HG02970 (cell line): ENCODE results near the gene KRT80.
"Not testable (repeated sequence)": the region's sequence is repeated elsewhere in the genome, so short reads cannot be mapped to it uniquely, and the experiment has no call there.

Experiments used
- ATAC-seq: cut with Tn5 transposase; IDR thresholded peaks from one replicate; pipeline ENCODE4 v1.9.1; 2021; ENCODE audit warnings: mild to moderate bottlenecking, moderate library complexity, moderate number of reproducible peaks; ENCODE audit not compliant: unreplicated experiment, low FRiP score

KRT80 gene

GRCh38 chr12:52191841-52192791 lies at the start of gene KRT80:
Gene KRT80, minus strand, starts transcription at chr12:52192014. Its CDS starts 112 bp downstream, at chr12:52191902.
- ATAC-seq: no peak

- ATAC-seq: no peak
Observed at GRCh38 chr12:52241205-52241842, 49.5 kb upstream of the KRT80 start.

GRCh38 chr12:52240247-52240646 lies 48.4 kb upstream of the KRT80 start:
- ATAC-seq: not testable (repeated sequence)

GRCh38 chr12:52239767-52240166 lies 48.0 kb upstream of the KRT80 start:
- no peak for ATAC-seq

- no peak for ATAC-seq
Observed at GRCh38 chr12:52238916-52239646, 47.3 kb upstream of the KRT80 start.

- no peak for ATAC-seq
Observed at GRCh38 chr12:52238207-52238840, 46.5 kb upstream of the KRT80 start.

GRCh38 chr12:52236386-52237050 lies 44.7 kb upstream of the KRT80 start:
- ATAC-seq: no peak

GRCh38 chr12:52235822-52236361 lies 44.1 kb upstream of the KRT80 start:
- ATAC-seq: no peak

- ATAC-seq: no peak
Observed at GRCh38 chr12:52235001-52235764, 43.4 kb upstream of the KRT80 start.

GRCh38 chr12:52234223-52234810 lies 42.5 kb upstream of the KRT80 start:
- no peak for ATAC-seq

- ATAC-seq: no peak
Observed at GRCh38 chr12:52233462-52234207, 41.8 kb upstream of the KRT80 start.

GRCh38 chr12:52232674-52233461 lies 41.1 kb upstream of the KRT80 start, which contains the start of gene KRT7:
Gene KRT7, plus strand, starts transcription at chr12:52233243. Its CDS starts 54 bp downstream, at chr12:52233297.
- no peak for ATAC-seq

- ATAC-seq: no peak
Observed at GRCh38 chr12:52232203-52232673, 40.4 kb upstream of the KRT80 start.

GRCh38 chr12:52231305-52232202 lies 39.7 kb upstream of the KRT80 start:
- ATAC-seq: no peak

- no peak for ATAC-seq
Observed at GRCh38 chr12:52230364-52231281, 38.8 kb upstream of the KRT80 start.
